OCI-LY3 (cell line): ENCODE data around the gene MTERF2.

Experiments
- H2AFZ ChIP-seq: fragments of 200-600, 300-600 bp; shearing (Covaris generic); 2 replicates; pipeline ENCODE4 v1.6.0; 2014; ENCODE audit warnings: antibody characterized with exemption, low read depth, low read length
- H3K27ac ChIP-seq: fragments of 200-600, 300-600 bp; sonication (generic); 2 replicates; pipeline ENCODE4 v1.5.1; 2014; ENCODE audit warnings: mild to moderate bottlenecking, low read length, moderate library complexity, mixed read lengths
- H3K27me3 ChIP-seq: fragments of 200-600, 300-600 bp; sonication (generic); 2 replicates; pipeline ENCODE4 v1.6.1; 2014; ENCODE audit warnings: low read depth, low read length, mixed read lengths
- H3K36me3 ChIP-seq: fragments of 200-600, 300-600 bp; sonication (generic); replicated peaks from 2 replicates; pipeline ENCODE3; 2014; ENCODE audit warnings: low read depth, low read length, mixed read lengths
- H3K4me1 ChIP-seq: fragments of 300-600, 200-600 bp; sonication (generic); 2 replicates; pipeline ENCODE4 v1.6.1; 2014; ENCODE audit warnings: low read length, mixed read lengths
- H3K4me2 ChIP-seq: fragments of 200-600, 300-600 bp; sonication (generic); 2 replicates; pipeline ENCODE4 v1.6.1; 2014; ENCODE audit warnings: low read length, mixed read lengths
- H3K4me3 ChIP-seq: fragments of 300-600, 200-600 bp; sonication (generic); 2 replicates; pipeline ENCODE4 v1.5.1; 2014; ENCODE audit warnings: antibody characterized with exemption, mild to moderate bottlenecking, low read length, moderate library complexity
- H3K79me2 ChIP-seq: fragments of 300-600, 200-600 bp; shearing (Covaris generic); 2 replicates; pipeline ENCODE4 v1.6.1; 2014; ENCODE audit warnings: mild to moderate bottlenecking, low read length, mixed read lengths
- H3K9ac ChIP-seq: fragments of 300-600, 200-600 bp; shearing (Covaris generic); 2 replicates; pipeline ENCODE4 v1.6.0; 2014; ENCODE audit warnings: mild to moderate bottlenecking, low read length, moderate library complexity
- H3K9me3 ChIP-seq: fragments of 200-600, 300-600 bp; shearing (Covaris generic); 2 replicates; pipeline ENCODE4 v1.6.1; 2014; ENCODE audit warnings: low read length, mixed read lengths; ENCODE audit not compliant: insufficient read depth
- H4K20me1 ChIP-seq: fragments of 200-600, 300-600 bp; sonication (generic); 2 replicates; pipeline ENCODE4 v1.6.1; 2016; ENCODE audit warnings: low read length, mixed read lengths; ENCODE audit not compliant: insufficient read depth
- EZH2phosphoT487 ChIP-seq: fragments of 200-600 bp; shearing (Covaris generic); IDR thresholded peaks from 2 replicates; pipeline ENCODE4 v1.6.1; 2018; ENCODE audit warnings: antibody characterized with exemption, mixed run types, low read depth
- TF ChIP-seq, protein P1 (sequence below): fragments of 200-600, 300-600 bp; sonication (generic); IDR thresholded peaks from 2 replicates; pipeline ENCODE4 v1.5.1; 2014; ENCODE audit warnings: antibody characterized with exemption, low read length, low read depth

The MTERF2 gene

GRCh38 chr12:106987846-106988245 is 900 bp upstream of the MTERF2 start:
- Histone ChIP-seq H2AFZ (peak overlapping the region; percentile 92), H4K20me1 (no peaks in the 10 kb centered on the region), H3K36me3 (peaks cover 21% of the 10 kb centered on the region), H3K4me3 (no peak overlapping the region), H3K27ac (no peak overlapping the region), H3K4me1 (peaks cover 11% of the 10 kb centered on the region; the same call in 1 of the 2 replicates), H3K9ac (no peak overlapping the region), H3K4me2 (peak overlapping the region; percentile 90; the same call in 1 of the 2 replicates), H3K27me3 (peaks cover 14% of the 10 kb centered on the region; the same call in 1 of the 2 replicates), H3K9me3 (no peaks in the 10 kb centered on the region), H3K79me2 (0 out of 2 replicates have a peak, but pooled peaks cover 7% of the 10 kb centered on the region)
- TF ChIP-seq, protein P1, sequence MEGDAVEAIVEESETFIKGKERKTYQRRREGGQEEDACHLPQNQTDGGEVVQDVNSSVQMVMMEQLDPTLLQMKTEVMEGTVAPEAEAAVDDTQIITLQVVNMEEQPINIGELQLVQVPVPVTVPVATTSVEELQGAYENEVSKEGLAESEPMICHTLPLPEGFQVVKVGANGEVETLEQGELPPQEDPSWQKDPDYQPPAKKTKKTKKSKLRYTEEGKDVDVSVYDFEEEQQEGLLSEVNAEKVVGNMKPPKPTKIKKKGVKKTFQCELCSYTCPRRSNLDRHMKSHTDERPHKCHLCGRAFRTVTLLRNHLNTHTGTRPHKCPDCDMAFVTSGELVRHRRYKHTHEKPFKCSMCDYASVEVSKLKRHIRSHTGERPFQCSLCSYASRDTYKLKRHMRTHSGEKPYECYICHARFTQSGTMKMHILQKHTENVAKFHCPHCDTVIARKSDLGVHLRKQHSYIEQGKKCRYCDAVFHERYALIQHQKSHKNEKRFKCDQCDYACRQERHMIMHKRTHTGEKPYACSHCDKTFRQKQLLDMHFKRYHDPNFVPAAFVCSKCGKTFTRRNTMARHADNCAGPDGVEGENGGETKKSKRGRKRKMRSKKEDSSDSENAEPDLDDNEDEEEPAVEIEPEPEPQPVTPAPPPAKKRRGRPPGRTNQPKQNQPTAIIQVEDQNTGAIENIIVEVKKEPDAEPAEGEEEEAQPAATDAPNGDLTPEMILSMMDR: no peak
- TF ChIP-seq EZH2phosphoT487: no peak

DNA sequence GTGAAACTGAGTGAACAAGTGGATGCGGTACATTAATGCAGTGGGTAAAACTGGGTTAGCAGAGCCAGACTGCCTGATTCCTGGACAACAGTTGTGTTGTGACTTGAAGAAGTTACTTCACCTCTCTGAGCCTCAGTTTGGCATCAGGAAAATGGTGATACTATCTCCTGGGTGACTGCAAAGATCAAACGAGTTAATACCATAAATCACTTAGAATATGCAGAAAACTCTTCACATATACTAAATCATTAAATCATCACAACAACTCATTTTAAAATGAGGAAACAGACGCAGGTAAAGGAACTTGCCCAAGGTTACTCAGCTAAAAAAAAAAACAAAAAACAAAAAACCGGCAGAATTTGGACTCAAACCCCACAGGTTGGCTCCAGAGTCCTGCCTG is 811 bp downstream of the MTERF2 start:
- H3K27me3 ChIP-seq: peaks cover 6% of the 10 kb centered on the region; the same call in 1 of the 2 replicates
- no peaks in the 10 kb centered on the region for H3K9me3 ChIP-seq
- no peak for TF ChIP-seq EZH2phosphoT487
- TF ChIP-seq, protein P1: no peak
- H2AFZ ChIP-seq: peak overlapping the region; percentile 53
- H3K27ac ChIP-seq: no peak overlapping the region
- no peaks in the 10 kb centered on the region for H4K20me1 ChIP-seq
- peak overlapping the region; percentile 78 for H3K4me3 ChIP-seq
- peak overlapping the region; percentile 63 for H3K9ac ChIP-seq
- peak overlapping the region; percentile 90 for H3K4me2 ChIP-seq
- peaks cover 11% of the 10 kb centered on the region; the same call in 1 of the 2 replicates for H3K4me1 ChIP-seq
- peaks cover 21% of the 10 kb centered on the region for H3K36me3 ChIP-seq
- H3K79me2 ChIP-seq: 0 out of 2 replicates have a peak, but pooled peaks cover 7% of the 10 kb centered on the region

DNA sequence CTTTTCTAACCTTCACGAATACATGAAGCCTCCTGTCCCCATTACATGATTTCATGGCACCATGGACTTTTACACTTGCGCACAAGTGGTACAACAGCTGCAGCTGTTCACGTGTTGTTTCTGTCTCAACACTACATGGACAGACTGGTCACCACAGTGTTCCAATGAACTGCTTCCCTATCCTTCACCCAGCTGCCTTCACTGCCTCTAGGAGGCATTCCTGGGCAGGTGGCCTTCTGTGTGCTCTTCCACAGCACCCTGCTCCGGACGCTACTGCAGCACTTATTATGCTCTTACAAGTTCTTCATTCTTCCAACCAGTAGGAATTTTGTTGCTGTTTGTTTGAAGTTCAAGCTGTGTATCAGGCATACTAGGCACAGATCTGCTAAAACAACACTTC is 1.5 kb downstream of the MTERF2 start:
- peaks cover 21% of the 10 kb centered on the region for H3K36me3 ChIP-seq
- no peak overlapping the region for H3K27ac ChIP-seq
- no peak overlapping the region; the same call in 1 of the 2 replicates for H3K4me2 ChIP-seq
- 0 out of 2 replicates have a peak, but pooled peaks cover 7% of the 10 kb centered on the region for H3K79me2 ChIP-seq
- no peaks in the 10 kb centered on the region for H3K9me3 ChIP-seq
- no peaks in the 10 kb centered on the region for H3K27me3 ChIP-seq
- no peak overlapping the region for H3K4me3 ChIP-seq
- H3K4me1 ChIP-seq: peaks cover 11% of the 10 kb centered on the region; the same call in 1 of the 2 replicates
- H4K20me1 ChIP-seq: no peaks in the 10 kb centered on the region
- no peak overlapping the region for H3K9ac ChIP-seq
- H2AFZ ChIP-seq: no peak overlapping the region
- TF ChIP-seq, protein P1: no peak
- no peak for TF ChIP-seq EZH2phosphoT487

- Histone ChIP-seq H3K27me3 (no peaks in the 10 kb centered on the region), H3K9me3 (no peaks in the 10 kb centered on the region), H3K4me3 (no peak overlapping the region), H3K36me3 (peaks cover 21% of the 10 kb centered on the region), H2AFZ (no peak overlapping the region), H4K20me1 (no peaks in the 10 kb centered on the region), H3K27ac (no peak overlapping the region), H3K9ac (no peak overlapping the region), H3K79me2 (0 out of 2 replicates have a peak, but pooled peaks cover 7% of the 10 kb centered on the region), H3K4me2 (no peak overlapping the region), H3K4me1 (peaks cover 11% of the 10 kb centered on the region; the same call in 1 of the 2 replicates)
- TF ChIP-seq, protein P1: no peak
- TF ChIP-seq EZH2phosphoT487: no peak
These were observed 2.3 kb downstream of the MTERF2 start for GRCh38 chr12:106984588-106985137.
